Measurements from ENCODE around the gene EFCAB6. TPM values are rescaled to one million over a fixed set of nuclear protein-coding genes. Genes with fewer than 3 reads are reported as not detected.

Gene EFCAB6
- total and polyA plus RNA-seq, 4 donors = 0.14 to 2.1 (median 0.53) TPM

- Histone ChIP-seq H3K27me3 (ENCODE audit: control insufficient read depth in 4 of 4, insufficient read depth in 4 of 4, low read length in 3 of 4) (no peaks in the 10 kb centered on the region), H3K4me1 (ENCODE audit: control insufficient read depth in 4 of 4, insufficient read depth in 4 of 4, low read length in 3 of 4) (no peaks in the 10 kb centered on the region), H3K4me3 (ENCODE audit: low read depth in 1 of 3, low read length in 3 of 3) (no peak overlapping the region), H3K36me3 (ENCODE audit: control insufficient read depth in 4 of 4, insufficient read depth in 3 of 4, low read depth in 1 of 4, low read length in 3 of 4) (no peaks in the 10 kb centered on the region), H3K9me3 (ENCODE audit: control insufficient read depth in 4 of 4, low read length in 3 of 4) (no peaks in the 10 kb centered on the region), H3K9ac (ENCODE audit: low read depth in 1 of 2, low read length in 2 of 2) (no peak overlapping the region), H3K27ac (ENCODE audit: low read depth in 1 of 2, low read length in 2 of 2) (no peak overlapping the region)
- WGBS = 92% methylated on average over 6 of the region's 6 CpGs
- TF ChIP-seq HNF4G (IDR thresholded peaks at IDR 0.05) = no peak
- TF ChIP-seq JUND (IDR thresholded peaks at IDR 0.05) = no peak
- no peak for TF ChIP-seq RXRA (IDR thresholded peaks at IDR 0.05)
- TF ChIP-seq RAD21 (IDR thresholded peaks at IDR 0.05) = no peak
- TF ChIP-seq YY1 (IDR thresholded peaks at IDR 0.05) = no peak
- TF ChIP-seq TAF1 (conservative IDR thresholded peaks at IDR 0.05) = no peak
- TF ChIP-seq CTCF (IDR thresholded peaks at IDR 0.05; ENCODE audit: low read depth, low read length, missing input control) = no peak
- no peak for TF ChIP-seq ATF3 (IDR thresholded peaks at IDR 0.05)
- no peak for DNase-seq (ENCODE audit: low spot score)
Measured at GRCh38 chr22:43772831-43773230, 39.3 kb downstream of the EFCAB6 start.

- H3K9ac ChIP-seq (ENCODE audit: low read depth in 1 of 2, low read length in 2 of 2) = no peak overlapping the region
- H3K4me3 ChIP-seq (ENCODE audit: low read depth in 1 of 3, low read length in 3 of 3) = no peak overlapping the region
- 95% methylated on average over 4 of the region's 4 CpGs for WGBS
- no peaks in the 10 kb centered on the region for H3K9me3 ChIP-seq (ENCODE audit: control insufficient read depth in 4 of 4, low read length in 3 of 4)
- no peak overlapping the region for H3K27ac ChIP-seq (ENCODE audit: low read depth in 1 of 2, low read length in 2 of 2)
- no peaks in the 10 kb centered on the region for H3K4me1 ChIP-seq (ENCODE audit: control insufficient read depth in 4 of 4, insufficient read depth in 4 of 4, low read length in 3 of 4)
- no peak for DNase-seq (ENCODE audit: low spot score)
- no peaks in the 10 kb centered on the region for H3K27me3 ChIP-seq (ENCODE audit: control insufficient read depth in 4 of 4, insufficient read depth in 4 of 4, low read length in 3 of 4)
- no peaks in the 10 kb centered on the region for H3K36me3 ChIP-seq (ENCODE audit: control insufficient read depth in 4 of 4, insufficient read depth in 3 of 4, low read depth in 1 of 4, low read length in 3 of 4)
- TF ChIP-seq HNF4A (conservative IDR thresholded peaks at IDR 0.05) (no peak), RXRA (IDR thresholded peaks at IDR 0.05) (no peak), FOXA1 (IDR thresholded peaks at IDR 0.05) (no peak), HNF4G (IDR thresholded peaks at IDR 0.05) (no peak), CTCF (IDR thresholded peaks at IDR 0.05; ENCODE audit: low read depth, low read length, missing input control) (no peak), TAF1 (conservative IDR thresholded peaks at IDR 0.05) (no peak), SP1 (IDR thresholded peaks at IDR 0.05) (no peak), NR2F2 (IDR thresholded peaks at IDR 0.05) (no peak), RAD21 (IDR thresholded peaks at IDR 0.05) (no peak), ZBTB33 (IDR thresholded peaks at IDR 0.05) (no peak), MAX (IDR thresholded peaks at IDR 0.05) (no peak), GABPA (IDR thresholded peaks at IDR 0.05 in 1 of 2, conservative IDR thresholded peaks at IDR 0.05 in 1 of 2) (no peak), JUND (IDR thresholded peaks at IDR 0.05) (no peak), EGR1 (IDR thresholded peaks at IDR 0.05; ENCODE audit: low read depth in 2 of 2) (no peak), REST (IDR thresholded peaks at IDR 0.05) (no peak), FOXA2 (IDR thresholded peaks at IDR 0.05) (no peak), YY1 (IDR thresholded peaks at IDR 0.05) (no peak), ATF3 (IDR thresholded peaks at IDR 0.05) (no peak)
Measured at GRCh38 chr22:43755452-43755851, 56.7 kb downstream of the EFCAB6 start.
